K562 (cell line): ENCODE results near the gene SNRNP70. TPM values are rescaled to one million over a fixed set of nuclear protein-coding genes. Genes with fewer than 3 reads are reported as not detected.

ENCODE experiments used
- ARID1B ChIP-seq: fragments of 450-650 bp; IDR thresholded peaks from 2 replicates; pipeline ENCODE4 v1.6.1; 2016; ENCODE audit warnings: antibody characterized with exemption, mild to moderate bottlenecking, inconsistent platforms
- ARID2 ChIP-seq: fragments of 450-650 bp; IDR thresholded peaks from 2 replicates; pipeline ENCODE4 v1.6.1; 2017; ENCODE audit warnings: antibody characterized with exemption, mild to moderate bottlenecking
- C11orf30 ChIP-seq: fragments of 450-650 bp; IDR thresholded peaks from 2 replicates; pipeline ENCODE4 v1.6.1; 2016; ENCODE audit warnings: low read depth, mild to moderate bottlenecking
- ETV1 ChIP-seq: fragments of 450-650 bp; conservative IDR thresholded peaks from 2 replicates; pipeline ENCODE4 v1.6.1; 2016; ENCODE audit warnings: missing genetic modification characterization, control low read depth, low read depth, missing compliant biosample characterization
- GABPB1 ChIP-seq: sonication (generic); formaldehyde crosslinking; IDR thresholded peaks from 2 replicates; pipeline ENCODE4 v1.8.0; 2022; ENCODE audit warnings: mild to moderate bottlenecking, missing genetic modification reagents
- HDAC3 ChIP-seq: fragments of 450-650 bp; IDR thresholded peaks from 2 replicates; pipeline ENCODE4 v1.6.1; 2018; ENCODE audit warnings: borderline replicate concordance, mild to moderate bottlenecking, moderate library complexity; ENCODE audit not compliant: partially characterized antibody
- NR2C2 ChIP-seq, 2 experiments: fragments of 200-800 bp in 1 of 2; sonication (Bioruptor generic) in 1 of 2; sonication (generic) in 1 of 2; formaldehyde crosslinking in 1 of 2; IDR thresholded peaks; 2 replicates each; pipeline versions ENCODE4 v1.6.1 to v1.8.0; 2016 to 2022; ENCODE audit warnings: mild to moderate bottlenecking in 1 of 2, missing compliant biosample characterization in 1 of 2, missing genetic modification characterization in 1 of 2, missing genetic modification reagents in 1 of 2
- PHF8 ChIP-seq: fragments of 200-600 bp; sonication (generic); IDR thresholded peaks from 2 replicates; pipeline ENCODE4 v1.6.1; 2012; ENCODE audit warnings: mixed run types, mild to moderate bottlenecking, inconsistent platforms, low read length, moderate library complexity, borderline replicate concordance
- RBBP5 ChIP-seq: fragments of 200-600 bp; sonication (generic); IDR thresholded peaks from 2 replicates; pipeline ENCODE4 v1.6.1; 2012; ENCODE audit warnings: borderline replicate concordance, mild to moderate bottlenecking, low read length, control low read depth, inconsistent platforms; ENCODE audit not compliant: insufficient read depth, poor library complexity, severe bottlenecking
- SP2 ChIP-seq: IDR thresholded peaks from 2 replicates; pipeline ENCODE4 v1.6.1; 2011; ENCODE audit warnings: mild to moderate bottlenecking, low read depth, low read length, moderate library complexity; ENCODE audit not compliant: poor library complexity, severe bottlenecking; ENCODE audit errors: extremely low read depth
- ZBTB49 ChIP-seq: sonication (generic); formaldehyde crosslinking; IDR thresholded peaks from 2 replicates; pipeline ENCODE4 v1.8.0; 2022; ENCODE audit warnings: missing genetic modification reagents, mild to moderate bottlenecking, borderline replicate concordance
- ZBTB8A ChIP-seq: fragments of 450-650 bp; IDR thresholded peaks from 2 replicates; pipeline ENCODE4 v1.6.1; 2018; ENCODE audit warnings: mild to moderate bottlenecking, moderate library complexity; ENCODE audit not compliant: partially characterized antibody
- ZNF124 ChIP-seq: sonication (generic); formaldehyde crosslinking; IDR thresholded peaks from 2 replicates; pipeline ENCODE4 v1.8.1; 2022; ENCODE audit warnings: missing genetic modification reagents
- ZNF324 ChIP-seq: fragments of 250-450 bp; sonication (Bioruptor Pico); IDR thresholded peaks from 2 replicates; pipeline ENCODE4 v1.4.0; 2020; ENCODE audit warnings: mild to moderate bottlenecking
- ZNF347 ChIP-seq: fragments of 450-650 bp; formaldehyde crosslinking; IDR thresholded peaks from 2 replicates; pipeline ENCODE4 v1.4.0; 2020; ENCODE audit warnings: low read depth, mild to moderate bottlenecking, moderate library complexity
- ZSCAN29 ChIP-seq: fragments of 450-650 bp; IDR thresholded peaks from 2 replicates; pipeline ENCODE4 v1.6.1; 2017
- polyA plus RNA-seq, 8 experiments: library from polyadenylated mRNA; depleted of rRNA in 4 of 8; stranded (reverse) in 5 of 8; unstranded in 3 of 8; fragments of >200 nt; fragmentation: Nextera tagmentation in 2 of 8; fragmentation: Illumina TruSeq in 1 of 8; extraction: Ambion mirVana in 2 of 8; extraction: Trizol in 1 of 8; gene quantifications; 2 replicates each; pipeline versions ENCODE4 v1.2.1 to v1.2.3, GENCODE V29; 2011 to 2014; ENCODE audit warnings: inconsistent platforms in 1 of 8, missing spikeins in 1 of 8
- total RNA-seq, 7 experiments: library from RNA; depleted of rRNA in 6 of 7; stranded (reverse); fragments of >200 nt in 6 of 7; fragmentation: Illumina TruSeq in 2 of 7; extraction: Trizol in 2 of 7; gene quantifications; 2 replicates each; pipeline versions ENCODE4 v1.2.1 to v1.2.3, GENCODE V29; 2011 to 2021; ENCODE audit warnings: low replicate concordance in 1 of 7
- TF ChIP-seq, protein P1 (sequence below): sonication (generic); formaldehyde crosslinking; IDR thresholded peaks from 2 replicates; pipeline ENCODE4 v1.9.0; 2022; ENCODE audit warnings: mild to moderate bottlenecking, missing genetic modification reagents
- TF ChIP-seq, protein P2 (sequence below): fragments of 450-650 bp; conservative IDR thresholded peaks from 2 replicates; pipeline ENCODE4 v1.6.1; 2016; ENCODE audit warnings: missing genetic modification characterization, low read depth, mild to moderate bottlenecking, control low read depth, missing compliant biosample characterization
- TF ChIP-seq, protein P3 (sequence below): fragments of 450-650 bp; IDR thresholded peaks from 2 replicates; pipeline ENCODE4 v1.6.1; 2014; ENCODE audit warnings: low read depth, mild to moderate bottlenecking, moderate library complexity, borderline replicate concordance
- TF ChIP-seq, protein P4 (sequence below): sonication (generic); formaldehyde crosslinking; IDR thresholded peaks from 2 replicates; pipeline ENCODE4 v1.5.0; 2020; ENCODE audit warnings: missing genetic modification reagents

SNRNP70 gene
- total and polyA plus RNA-seq, 9 of the 15 experiments (the other 6 are each of a cell fraction or from before 2014, with no cell fraction given): 2.8 to 496 (median 136) TPM

DNA sequence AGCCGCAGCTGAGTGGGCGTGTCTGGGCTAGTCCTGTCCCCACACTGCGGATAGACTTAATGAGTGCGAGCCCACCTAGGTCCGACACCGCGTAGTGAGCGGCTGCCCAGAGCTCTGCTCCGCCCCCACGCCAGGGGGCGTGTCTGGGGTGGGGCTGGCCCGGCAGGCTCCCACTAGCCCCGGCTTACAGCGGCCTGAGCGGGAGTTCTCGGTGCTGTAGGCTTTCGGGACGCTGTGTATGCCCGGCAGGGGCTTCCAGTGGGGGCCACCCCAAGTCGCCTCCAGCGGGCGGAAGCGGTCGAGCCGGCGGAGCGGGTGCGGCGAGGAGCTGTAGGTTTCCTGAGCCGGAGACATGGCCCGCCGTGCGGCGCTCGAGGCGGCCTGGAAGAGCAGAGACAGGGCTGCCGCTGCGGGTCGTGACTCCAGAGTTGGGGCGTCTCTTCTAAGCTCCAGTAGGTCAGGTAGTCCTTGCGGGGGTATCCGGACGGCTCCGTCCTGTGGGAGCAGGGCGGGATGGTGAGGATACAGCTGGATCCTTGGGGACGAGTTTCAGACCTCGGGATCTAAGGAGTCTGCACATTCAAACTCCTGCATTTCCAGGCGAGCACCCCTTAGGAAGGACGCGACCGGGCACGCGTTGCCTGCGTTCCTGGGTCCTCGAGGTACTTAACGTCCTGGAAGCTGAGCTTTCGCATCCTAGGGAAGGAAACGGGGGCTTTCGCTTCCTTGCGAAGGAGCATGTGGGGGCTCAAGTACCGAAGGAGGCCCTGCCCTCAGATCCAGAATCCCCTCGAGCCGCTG lies 28.9 kb upstream of the SNRNP70 start (continued):
- TF ChIP-seq NR2C2 (CRISPR knock-in tag; IDR thresholded peaks at IDR 0.05): no peak
- TF ChIP-seq NR2C2 (tag; IDR thresholded peaks at IDR 0.05): no peak
- no peak for TF ChIP-seq HDAC3
- peak; percentile 39; the same call in 1 of the 2 replicates for TF ChIP-seq PHF8
- TF ChIP-seq ZNF324 (CRISPR knock-in tag): no peak
- TF ChIP-seq ZBTB8A: no peak
- TF ChIP-seq RBBP5: no peak
- TF ChIP-seq C11orf30: no peak
- TF ChIP-seq, protein P1, sequence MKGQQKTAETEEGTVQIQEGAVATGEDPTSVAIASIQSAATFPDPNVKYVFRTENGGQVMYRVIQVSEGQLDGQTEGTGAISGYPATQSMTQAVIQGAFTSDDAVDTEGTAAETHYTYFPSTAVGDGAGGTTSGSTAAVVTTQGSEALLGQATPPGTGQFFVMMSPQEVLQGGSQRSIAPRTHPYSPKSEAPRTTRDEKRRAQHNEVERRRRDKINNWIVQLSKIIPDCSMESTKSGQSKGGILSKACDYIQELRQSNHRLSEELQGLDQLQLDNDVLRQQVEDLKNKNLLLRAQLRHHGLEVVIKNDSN (CRISPR knock-in tag): no peak
- TF ChIP-seq ETV1: no peak
- TF ChIP-seq ARID2: no peak
- 0 out of 2 replicates have a peak, but pooled peaks have one; percentile 30 for TF ChIP-seq GABPB1
- TF ChIP-seq, protein P2, sequence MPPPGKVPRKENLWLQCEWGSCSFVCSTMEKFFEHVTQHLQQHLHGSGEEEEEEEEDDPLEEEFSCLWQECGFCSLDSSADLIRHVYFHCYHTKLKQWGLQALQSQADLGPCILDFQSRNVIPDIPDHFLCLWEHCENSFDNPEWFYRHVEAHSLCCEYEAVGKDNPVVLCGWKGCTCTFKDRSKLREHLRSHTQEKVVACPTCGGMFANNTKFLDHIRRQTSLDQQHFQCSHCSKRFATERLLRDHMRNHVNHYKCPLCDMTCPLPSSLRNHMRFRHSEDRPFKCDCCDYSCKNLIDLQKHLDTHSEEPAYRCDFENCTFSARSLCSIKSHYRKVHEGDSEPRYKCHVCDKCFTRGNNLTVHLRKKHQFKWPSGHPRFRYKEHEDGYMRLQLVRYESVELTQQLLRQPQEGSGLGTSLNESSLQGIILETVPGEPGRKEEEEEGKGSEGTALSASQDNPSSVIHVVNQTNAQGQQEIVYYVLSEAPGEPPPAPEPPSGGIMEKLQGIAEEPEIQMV (tag): no peak
- peak; percentile 29 for TF ChIP-seq SP2
- no peak for TF ChIP-seq ZBTB49 (CRISPR knock-in tag)
- TF ChIP-seq ZNF347 (CRISPR knock-in tag): no peak
- TF ChIP-seq ZSCAN29: no peak
- TF ChIP-seq, protein P3, sequence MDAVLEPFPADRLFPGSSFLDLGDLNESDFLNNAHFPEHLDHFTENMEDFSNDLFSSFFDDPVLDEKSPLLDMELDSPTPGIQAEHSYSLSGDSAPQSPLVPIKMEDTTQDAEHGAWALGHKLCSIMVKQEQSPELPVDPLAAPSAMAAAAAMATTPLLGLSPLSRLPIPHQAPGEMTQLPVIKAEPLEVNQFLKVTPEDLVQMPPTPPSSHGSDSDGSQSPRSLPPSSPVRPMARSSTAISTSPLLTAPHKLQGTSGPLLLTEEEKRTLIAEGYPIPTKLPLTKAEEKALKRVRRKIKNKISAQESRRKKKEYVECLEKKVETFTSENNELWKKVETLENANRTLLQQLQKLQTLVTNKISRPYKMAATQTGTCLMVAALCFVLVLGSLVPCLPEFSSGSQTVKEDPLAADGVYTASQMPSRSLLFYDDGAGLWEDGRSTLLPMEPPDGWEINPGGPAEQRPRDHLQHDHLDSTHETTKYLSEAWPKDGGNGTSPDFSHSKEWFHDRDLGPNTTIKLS: no peak
- TF ChIP-seq, protein P4, sequence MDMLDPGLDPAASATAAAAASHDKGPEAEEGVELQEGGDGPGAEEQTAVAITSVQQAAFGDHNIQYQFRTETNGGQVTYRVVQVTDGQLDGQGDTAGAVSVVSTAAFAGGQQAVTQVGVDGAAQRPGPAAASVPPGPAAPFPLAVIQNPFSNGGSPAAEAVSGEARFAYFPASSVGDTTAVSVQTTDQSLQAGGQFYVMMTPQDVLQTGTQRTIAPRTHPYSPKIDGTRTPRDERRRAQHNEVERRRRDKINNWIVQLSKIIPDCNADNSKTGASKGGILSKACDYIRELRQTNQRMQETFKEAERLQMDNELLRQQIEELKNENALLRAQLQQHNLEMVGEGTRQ: no peak
- TF ChIP-seq ARID1B: no peak
- TF ChIP-seq ZNF124 (CRISPR knock-in tag): no peak
